HepG2 (cell line): ENCODE measurements around the gene RPLP2. TPM values are rescaled to one million over a fixed set of nuclear protein-coding genes. Genes with fewer than 3 reads are reported as not detected.

Source experiments
- ESRRA ChIP-seq: sonication (generic); formaldehyde crosslinking; IDR thresholded peaks from 2 replicates; pipeline ENCODE4 v1.5.1; 2020; ENCODE audit warnings: mild to moderate bottlenecking, low read depth, missing genetic modification reagents
- HNRNPL ChIP-seq: fragments of 200-400 bp; formaldehyde crosslinking; IDR thresholded peaks from 2 replicates; pipeline ENCODE4 v1.6.1; 2017; ENCODE audit warnings: mild to moderate bottlenecking, low read depth, low read length
- PRPF4 ChIP-seq: fragments of 200-400 bp; formaldehyde crosslinking; IDR thresholded peaks from 2 replicates; pipeline ENCODE4 v1.6.1; 2016; ENCODE audit warnings: low read length, low read depth; ENCODE audit not compliant: poor library complexity, severe bottlenecking
- SMAD9 ChIP-seq: sonication (generic); formaldehyde crosslinking; IDR thresholded peaks from 2 replicates; pipeline ENCODE4 v1.5.1; 2020; ENCODE audit warnings: mild to moderate bottlenecking, missing genetic modification reagents
- TERF1 ChIP-seq: sonication (generic); formaldehyde crosslinking; IDR thresholded peaks from 2 replicates; pipeline ENCODE4 v1.8.0; 2022; ENCODE audit warnings: mild to moderate bottlenecking, missing genetic modification reagents, moderate library complexity
- ZFP36L2 ChIP-seq: sonication (generic); formaldehyde crosslinking; IDR thresholded peaks from 2 replicates; pipeline ENCODE4 v1.4.0; 2020; ENCODE audit warnings: missing genetic modification reagents
- ZFX ChIP-seq: sonication (generic); formaldehyde crosslinking; IDR thresholded peaks from 2 replicates; pipeline ENCODE4 v1.4.0; 2020; ENCODE audit warnings: mild to moderate bottlenecking, low read depth, missing genetic modification reagents, moderate library complexity
- ZFY ChIP-seq: sonication (generic); formaldehyde crosslinking; IDR thresholded peaks from 2 replicates; pipeline ENCODE4 v1.4.0; 2020; ENCODE audit warnings: missing genetic modification reagents
- ZNF205 ChIP-seq: IDR thresholded peaks from 2 replicates; pipeline ENCODE4 v1.6.1; 2018; ENCODE audit warnings: missing biosample characterization, missing genetic modification reagents
- ZNF562 ChIP-seq: sonication (generic); formaldehyde crosslinking; IDR thresholded peaks from 2 replicates; pipeline ENCODE4 v1.8.0; 2022; ENCODE audit warnings: missing genetic modification reagents, borderline replicate concordance
- ZNF709 ChIP-seq: sonication (generic); formaldehyde crosslinking; IDR thresholded peaks from 2 replicates; pipeline ENCODE4 v1.5.0; 2020; ENCODE audit warnings: mild to moderate bottlenecking, missing genetic modification reagents
- polyA plus RNA-seq, 8 experiments: library from polyadenylated mRNA; depleted of rRNA in 3 of 8; stranded (reverse) in 7 of 8; unstranded in 1 of 8; fragments of >200 nt; fragmentation: Illumina TruSeq in 4 of 8; extraction: Trizol in 4 of 8; gene quantifications; 2 replicates each; pipeline versions ENCODE4 v1.2.1 to v1.2.3, GENCODE V29; 2011 to 2016; ENCODE audit warnings: low read depth in 4 of 8, missing spikeins in 1 of 8, mixed read lengths in 1 of 8; ENCODE audit not compliant: insufficient read depth in 1 of 8
- total RNA-seq, 5 experiments: library from RNA; depleted of rRNA; stranded (reverse); fragments of >200 nt; fragmentation: Illumina TruSeq; extraction: Trizol; gene quantifications; 2 replicates each; pipeline ENCODE4 v1.2.3, GENCODE V29; 2016; ENCODE audit warnings: low read depth in 1 of 5
- TF ChIP-seq, protein P1 (sequence below): sonication (generic); formaldehyde crosslinking; IDR thresholded peaks from 2 replicates; pipeline ENCODE4 v1.5.0; 2020; ENCODE audit warnings: mild to moderate bottlenecking, missing genetic modification reagents, borderline replicate concordance
- TF ChIP-seq, protein P2 (sequence below): sonication (generic); formaldehyde crosslinking; IDR thresholded peaks from 2 replicates; pipeline ENCODE4; 2020; ENCODE audit warnings: missing genetic modification reagents, mild to moderate bottlenecking, borderline replicate concordance
- TF ChIP-seq, protein P3 (sequence below): sonication (generic); formaldehyde crosslinking; IDR thresholded peaks from 2 replicates; pipeline ENCODE4 v1.8.1; 2022; ENCODE audit warnings: mild to moderate bottlenecking, missing genetic modification reagents
- TF ChIP-seq, protein P4 (sequence below): sonication (generic); formaldehyde crosslinking; IDR thresholded peaks from 2 replicates; pipeline ENCODE4 v1.5.1; 2020; ENCODE audit warnings: mild to moderate bottlenecking, missing genetic modification reagents

RPLP2 gene
- total and polyA plus RNA-seq, 2 of the 13 experiments (the other 11 are each of a cell fraction or from before 2014, with no cell fraction given), result 978 to 2,106 TPM

- TF ChIP-seq, protein P1, sequence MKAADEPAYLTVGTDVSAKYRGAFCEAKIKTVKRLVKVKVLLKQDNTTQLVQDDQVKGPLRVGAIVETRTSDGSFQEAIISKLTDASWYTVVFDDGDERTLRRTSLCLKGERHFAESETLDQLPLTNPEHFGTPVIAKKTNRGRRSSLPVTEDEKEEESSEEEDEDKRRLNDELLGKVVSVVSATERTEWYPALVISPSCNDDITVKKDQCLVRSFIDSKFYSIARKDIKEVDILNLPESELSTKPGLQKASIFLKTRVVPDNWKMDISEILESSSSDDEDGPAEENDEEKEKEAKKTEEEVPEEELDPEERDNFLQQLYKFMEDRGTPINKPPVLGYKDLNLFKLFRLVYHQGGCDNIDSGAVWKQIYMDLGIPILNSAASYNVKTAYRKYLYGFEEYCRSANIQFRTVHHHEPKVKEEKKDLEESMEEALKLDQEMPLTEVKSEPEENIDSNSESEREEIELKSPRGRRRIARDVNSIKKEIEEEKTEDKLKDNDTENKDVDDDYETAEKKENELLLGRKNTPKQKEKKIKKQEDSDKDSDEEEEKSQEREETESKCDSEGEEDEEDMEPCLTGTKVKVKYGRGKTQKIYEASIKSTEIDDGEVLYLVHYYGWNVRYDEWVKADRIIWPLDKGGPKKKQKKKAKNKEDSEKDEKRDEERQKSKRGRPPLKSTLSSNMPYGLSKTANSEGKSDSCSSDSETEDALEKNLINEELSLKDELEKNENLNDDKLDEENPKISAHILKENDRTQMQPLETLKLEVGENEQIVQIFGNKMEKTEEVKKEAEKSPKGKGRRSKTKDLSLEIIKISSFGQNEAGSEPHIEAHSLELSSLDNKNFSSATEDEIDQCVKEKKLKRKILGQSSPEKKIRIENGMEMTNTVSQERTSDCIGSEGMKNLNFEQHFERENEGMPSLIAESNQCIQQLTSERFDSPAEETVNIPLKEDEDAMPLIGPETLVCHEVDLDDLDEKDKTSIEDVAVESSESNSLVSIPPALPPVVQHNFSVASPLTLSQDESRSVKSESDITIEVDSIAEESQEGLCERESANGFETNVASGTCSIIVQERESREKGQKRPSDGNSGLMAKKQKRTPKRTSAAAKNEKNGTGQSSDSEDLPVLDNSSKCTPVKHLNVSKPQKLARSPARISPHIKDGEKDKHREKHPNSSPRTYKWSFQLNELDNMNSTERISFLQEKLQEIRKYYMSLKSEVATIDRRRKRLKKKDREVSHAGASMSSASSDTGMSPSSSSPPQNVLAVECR (CRISPR knock-in tag), result peak; percentile 86
- TF ChIP-seq, protein P2, sequence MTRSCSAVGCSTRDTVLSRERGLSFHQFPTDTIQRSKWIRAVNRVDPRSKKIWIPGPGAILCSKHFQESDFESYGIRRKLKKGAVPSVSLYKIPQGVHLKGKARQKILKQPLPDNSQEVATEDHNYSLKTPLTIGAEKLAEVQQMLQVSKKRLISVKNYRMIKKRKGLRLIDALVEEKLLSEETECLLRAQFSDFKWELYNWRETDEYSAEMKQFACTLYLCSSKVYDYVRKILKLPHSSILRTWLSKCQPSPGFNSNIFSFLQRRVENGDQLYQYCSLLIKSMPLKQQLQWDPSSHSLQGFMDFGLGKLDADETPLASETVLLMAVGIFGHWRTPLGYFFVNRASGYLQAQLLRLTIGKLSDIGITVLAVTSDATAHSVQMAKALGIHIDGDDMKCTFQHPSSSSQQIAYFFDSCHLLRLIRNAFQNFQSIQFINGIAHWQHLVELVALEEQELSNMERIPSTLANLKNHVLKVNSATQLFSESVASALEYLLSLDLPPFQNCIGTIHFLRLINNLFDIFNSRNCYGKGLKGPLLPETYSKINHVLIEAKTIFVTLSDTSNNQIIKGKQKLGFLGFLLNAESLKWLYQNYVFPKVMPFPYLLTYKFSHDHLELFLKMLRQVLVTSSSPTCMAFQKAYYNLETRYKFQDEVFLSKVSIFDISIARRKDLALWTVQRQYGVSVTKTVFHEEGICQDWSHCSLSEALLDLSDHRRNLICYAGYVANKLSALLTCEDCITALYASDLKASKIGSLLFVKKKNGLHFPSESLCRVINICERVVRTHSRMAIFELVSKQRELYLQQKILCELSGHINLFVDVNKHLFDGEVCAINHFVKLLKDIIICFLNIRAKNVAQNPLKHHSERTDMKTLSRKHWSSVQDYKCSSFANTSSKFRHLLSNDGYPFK (CRISPR knock-in tag), result peak; percentile 62; the same call in 1 of the 2 replicates
- TF ChIP-seq, protein P3, sequence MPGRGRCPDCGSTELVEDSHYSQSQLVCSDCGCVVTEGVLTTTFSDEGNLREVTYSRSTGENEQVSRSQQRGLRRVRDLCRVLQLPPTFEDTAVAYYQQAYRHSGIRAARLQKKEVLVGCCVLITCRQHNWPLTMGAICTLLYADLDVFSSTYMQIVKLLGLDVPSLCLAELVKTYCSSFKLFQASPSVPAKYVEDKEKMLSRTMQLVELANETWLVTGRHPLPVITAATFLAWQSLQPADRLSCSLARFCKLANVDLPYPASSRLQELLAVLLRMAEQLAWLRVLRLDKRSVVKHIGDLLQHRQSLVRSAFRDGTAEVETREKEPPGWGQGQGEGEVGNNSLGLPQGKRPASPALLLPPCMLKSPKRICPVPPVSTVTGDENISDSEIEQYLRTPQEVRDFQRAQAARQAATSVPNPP (CRISPR knock-in tag), result no peak
- TF ChIP-seq HNRNPL (peak; percentile 90), ZFX (peak; percentile 93), ZFP36L2 (CRISPR knock-in tag) (no peak), SMAD9 (CRISPR knock-in tag) (peak; percentile 57; the same call in 1 of the 2 replicates), ZFY (CRISPR knock-in tag) (peak; percentile 84), ZNF562 (CRISPR knock-in tag) (no peak), TERF1 (CRISPR knock-in tag) (no peak), ZNF205 (CRISPR knock-in tag) (0 out of 2 replicates have a peak, but pooled peaks have one; percentile 42), ESRRA (CRISPR knock-in tag) (no peak), PRPF4 (no peak), ZNF709 (CRISPR knock-in tag) (no peak)
- TF ChIP-seq, protein P4, sequence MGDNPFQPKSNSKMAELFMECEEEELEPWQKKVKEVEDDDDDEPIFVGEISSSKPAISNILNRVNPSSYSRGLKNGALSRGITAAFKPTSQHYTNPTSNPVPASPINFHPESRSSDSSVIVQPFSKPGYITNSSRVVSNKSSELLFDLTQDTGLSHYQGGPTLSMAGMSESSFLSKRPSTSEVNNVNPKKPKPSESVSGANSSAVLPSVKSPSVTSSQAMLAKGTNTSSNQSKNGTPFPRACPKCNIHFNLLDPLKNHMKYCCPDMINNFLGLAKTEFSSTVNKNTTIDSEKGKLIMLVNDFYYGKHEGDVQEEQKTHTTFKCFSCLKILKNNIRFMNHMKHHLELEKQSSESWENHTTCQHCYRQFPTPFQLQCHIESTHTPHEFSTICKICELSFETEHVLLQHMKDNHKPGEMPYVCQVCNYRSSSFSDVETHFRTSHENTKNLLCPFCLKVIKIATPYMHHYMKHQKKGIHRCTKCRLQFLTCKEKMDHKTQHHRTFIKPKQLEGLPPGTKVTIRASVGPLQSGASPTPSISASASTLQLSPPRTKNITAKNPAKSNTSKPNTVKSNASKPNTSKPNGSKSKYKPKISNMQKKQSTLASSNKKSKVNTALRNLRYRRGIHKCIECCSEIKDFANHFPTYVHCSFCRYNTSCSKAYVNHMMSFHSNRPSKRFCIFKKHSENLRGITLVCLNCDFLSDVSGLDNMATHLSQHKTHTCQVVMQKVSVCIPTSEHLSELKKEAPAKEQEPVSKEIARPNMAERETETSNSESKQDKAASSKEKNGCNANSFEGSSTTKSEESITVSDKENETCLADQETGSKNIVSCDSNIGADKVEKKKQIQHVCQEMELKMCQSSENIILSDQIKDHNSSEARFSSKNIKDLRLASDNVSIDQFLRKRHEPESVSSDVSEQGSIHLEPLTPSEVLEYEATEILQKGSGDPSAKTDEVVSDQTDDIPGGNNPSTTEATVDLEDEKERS (CRISPR knock-in tag), result 0 out of 2 replicates have a peak, but pooled peaks have one; percentile 82
These were observed 28.9 kb downstream of the RPLP2 start (continued) for GRCh38 chr11:838441-839279.
